Neural cell (in vitro differentiated cells): ENCODE data around the gene CBLB.

Source experiments
- EP300 ChIP-seq: fragments of 450-650 bp; conservative IDR thresholded peaks from 2 replicates; pipeline ENCODE4 v1.6.1; 2014; ENCODE audit warnings: antibody characterized with exemption, mild to moderate bottlenecking, moderate library complexity; ENCODE audit not compliant: poor library complexity, severe bottlenecking
- EZH2 ChIP-seq: fragments of 200-600, 300-800 bp; shearing (Covaris generic), sonication (generic); IDR thresholded peaks from 2 replicates; pipeline ENCODE4 v1.6.1; 2014; ENCODE audit warnings: antibody characterized with exemption, low read length, borderline replicate concordance, mild to moderate bottlenecking; ENCODE audit not compliant: insufficient read depth, poor library complexity, severe bottlenecking
- MXI1 ChIP-seq: fragments of 450-650 bp; conservative IDR thresholded peaks from 2 replicates; pipeline ENCODE4 v1.6.1; 2014; ENCODE audit warnings: antibody characterized with exemption, mild to moderate bottlenecking; ENCODE audit not compliant: poor library complexity, severe bottlenecking
- POLR2AphosphoS5 ChIP-seq: IDR thresholded peaks from 2 replicates; pipeline ENCODE4 v1.6.1; 2012
- TAF1 ChIP-seq: IDR thresholded peaks from 2 replicates; pipeline ENCODE4 v1.6.1; 2012; ENCODE audit warnings: low read depth
- TF ChIP-seq, protein P1 (sequence below): IDR thresholded peaks from 2 replicates; pipeline ENCODE4 v1.6.1; 2012; ENCODE audit warnings: borderline replicate concordance
- TF ChIP-seq, protein P2 (sequence below): fragments of 450-650 bp; IDR thresholded peaks from 2 replicates; pipeline ENCODE4 v1.5.1; 2014; ENCODE audit warnings: antibody characterized with exemption, mild to moderate bottlenecking, moderate library complexity; ENCODE audit not compliant: poor library complexity, severe bottlenecking

DNA sequence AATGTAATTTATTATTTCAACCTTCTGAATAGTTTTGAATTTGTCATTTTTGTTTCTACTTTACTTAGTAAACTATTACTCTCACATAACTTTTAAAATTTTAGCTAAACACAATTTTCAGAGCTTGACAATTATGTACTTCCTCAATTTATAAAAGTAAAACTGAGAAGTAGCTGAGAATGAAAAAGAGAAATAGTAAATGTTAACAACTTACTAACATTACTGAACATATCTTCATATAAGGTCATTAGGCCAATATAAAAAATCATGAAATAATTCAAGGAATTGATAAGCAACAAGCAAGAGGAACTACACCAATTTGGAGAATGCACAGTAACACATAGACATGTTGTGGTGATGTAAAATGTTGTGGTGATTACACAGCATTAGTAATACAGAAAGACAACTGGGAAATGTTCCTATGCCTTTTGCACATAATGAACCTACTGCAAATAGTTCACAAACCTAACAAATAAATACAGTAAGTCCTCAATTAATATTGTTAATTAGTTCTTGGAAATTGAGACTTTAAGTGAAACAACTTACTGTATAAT is 137.9 kb downstream of the CBLB start:
- TF ChIP-seq, protein P1, sequence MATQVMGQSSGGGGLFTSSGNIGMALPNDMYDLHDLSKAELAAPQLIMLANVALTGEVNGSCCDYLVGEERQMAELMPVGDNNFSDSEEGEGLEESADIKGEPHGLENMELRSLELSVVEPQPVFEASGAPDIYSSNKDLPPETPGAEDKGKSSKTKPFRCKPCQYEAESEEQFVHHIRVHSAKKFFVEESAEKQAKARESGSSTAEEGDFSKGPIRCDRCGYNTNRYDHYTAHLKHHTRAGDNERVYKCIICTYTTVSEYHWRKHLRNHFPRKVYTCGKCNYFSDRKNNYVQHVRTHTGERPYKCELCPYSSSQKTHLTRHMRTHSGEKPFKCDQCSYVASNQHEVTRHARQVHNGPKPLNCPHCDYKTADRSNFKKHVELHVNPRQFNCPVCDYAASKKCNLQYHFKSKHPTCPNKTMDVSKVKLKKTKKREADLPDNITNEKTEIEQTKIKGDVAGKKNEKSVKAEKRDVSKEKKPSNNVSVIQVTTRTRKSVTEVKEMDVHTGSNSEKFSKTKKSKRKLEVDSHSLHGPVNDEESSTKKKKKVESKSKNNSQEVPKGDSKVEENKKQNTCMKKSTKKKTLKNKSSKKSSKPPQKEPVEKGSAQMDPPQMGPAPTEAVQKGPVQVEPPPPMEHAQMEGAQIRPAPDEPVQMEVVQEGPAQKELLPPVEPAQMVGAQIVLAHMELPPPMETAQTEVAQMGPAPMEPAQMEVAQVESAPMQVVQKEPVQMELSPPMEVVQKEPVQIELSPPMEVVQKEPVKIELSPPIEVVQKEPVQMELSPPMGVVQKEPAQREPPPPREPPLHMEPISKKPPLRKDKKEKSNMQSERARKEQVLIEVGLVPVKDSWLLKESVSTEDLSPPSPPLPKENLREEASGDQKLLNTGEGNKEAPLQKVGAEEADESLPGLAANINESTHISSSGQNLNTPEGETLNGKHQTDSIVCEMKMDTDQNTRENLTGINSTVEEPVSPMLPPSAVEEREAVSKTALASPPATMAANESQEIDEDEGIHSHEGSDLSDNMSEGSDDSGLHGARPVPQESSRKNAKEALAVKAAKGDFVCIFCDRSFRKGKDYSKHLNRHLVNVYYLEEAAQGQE: no peak
- no peak for TF ChIP-seq EP300
- TF ChIP-seq POLR2AphosphoS5: no peak
- TF ChIP-seq, protein P2, sequence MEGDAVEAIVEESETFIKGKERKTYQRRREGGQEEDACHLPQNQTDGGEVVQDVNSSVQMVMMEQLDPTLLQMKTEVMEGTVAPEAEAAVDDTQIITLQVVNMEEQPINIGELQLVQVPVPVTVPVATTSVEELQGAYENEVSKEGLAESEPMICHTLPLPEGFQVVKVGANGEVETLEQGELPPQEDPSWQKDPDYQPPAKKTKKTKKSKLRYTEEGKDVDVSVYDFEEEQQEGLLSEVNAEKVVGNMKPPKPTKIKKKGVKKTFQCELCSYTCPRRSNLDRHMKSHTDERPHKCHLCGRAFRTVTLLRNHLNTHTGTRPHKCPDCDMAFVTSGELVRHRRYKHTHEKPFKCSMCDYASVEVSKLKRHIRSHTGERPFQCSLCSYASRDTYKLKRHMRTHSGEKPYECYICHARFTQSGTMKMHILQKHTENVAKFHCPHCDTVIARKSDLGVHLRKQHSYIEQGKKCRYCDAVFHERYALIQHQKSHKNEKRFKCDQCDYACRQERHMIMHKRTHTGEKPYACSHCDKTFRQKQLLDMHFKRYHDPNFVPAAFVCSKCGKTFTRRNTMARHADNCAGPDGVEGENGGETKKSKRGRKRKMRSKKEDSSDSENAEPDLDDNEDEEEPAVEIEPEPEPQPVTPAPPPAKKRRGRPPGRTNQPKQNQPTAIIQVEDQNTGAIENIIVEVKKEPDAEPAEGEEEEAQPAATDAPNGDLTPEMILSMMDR: no peak
- TF ChIP-seq EZH2: no peak
- TF ChIP-seq TAF1: no peak
- no peak for TF ChIP-seq MXI1
